ENCODE measurements around the gene APP.

The APP gene

GRCh38 chr21:26126168-26126553 lies 44.4 kb downstream of the APP start:
- no peak for DNase-seq

DNA sequence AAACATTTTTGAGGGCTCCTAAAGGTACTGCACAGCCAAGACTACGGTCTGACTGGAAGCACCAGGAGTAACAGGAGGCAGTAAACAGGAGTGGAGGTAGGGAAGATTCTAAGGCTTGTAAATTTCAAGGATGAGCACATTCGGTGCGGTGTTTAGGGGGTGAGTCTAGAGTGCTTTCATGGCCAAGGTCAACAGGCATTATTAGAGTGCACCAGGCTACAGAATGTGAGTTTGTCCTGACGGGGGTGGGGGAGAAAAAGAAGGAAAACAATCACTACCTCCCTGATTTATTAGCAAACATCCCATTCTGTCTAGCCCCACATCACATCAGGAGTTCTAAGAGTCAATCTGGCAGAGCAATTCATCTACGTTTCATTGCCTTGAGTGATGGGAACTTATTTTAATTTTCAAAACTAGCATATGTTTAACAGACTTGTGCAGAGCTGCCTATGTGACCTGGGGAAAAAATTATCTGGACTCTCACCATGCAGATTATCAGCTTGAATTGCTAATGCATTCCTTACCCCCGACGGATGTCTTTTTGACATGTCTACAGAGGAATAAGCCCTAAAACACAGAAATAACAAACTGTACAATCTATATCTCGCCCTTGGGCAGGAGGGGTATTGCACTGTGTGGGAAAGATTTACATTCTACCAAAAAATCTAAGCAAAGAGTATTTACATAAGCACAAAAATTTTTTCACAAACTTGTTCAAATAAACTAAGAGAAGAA lies 45.0 kb downstream of the APP start:
- DNase-seq: no peak

GRCh38 chr21:26124896-26125295 lies 45.7 kb downstream of the APP start:
- no peak for DNase-seq

DNA sequence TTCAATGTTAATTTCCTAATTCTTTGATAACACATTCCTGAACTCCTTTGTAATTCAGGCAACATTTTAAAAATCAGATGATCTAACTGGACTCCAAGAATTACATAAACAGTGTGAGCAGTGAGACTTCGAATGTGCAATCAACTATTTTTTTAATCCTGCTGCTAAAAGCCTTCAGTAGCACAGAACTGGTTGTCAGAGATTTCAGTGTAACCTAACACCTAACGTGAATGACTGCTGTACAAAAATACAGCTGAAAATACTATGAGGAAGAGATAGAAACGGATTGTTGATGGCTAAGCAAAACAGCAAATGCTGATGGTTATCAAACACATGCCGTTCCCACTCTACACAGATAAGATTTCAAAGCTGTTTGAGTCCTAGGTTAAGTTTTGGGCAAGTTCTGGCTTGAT lies 46.1 kb downstream of the APP start:
- no peak for DNase-seq

DNA sequence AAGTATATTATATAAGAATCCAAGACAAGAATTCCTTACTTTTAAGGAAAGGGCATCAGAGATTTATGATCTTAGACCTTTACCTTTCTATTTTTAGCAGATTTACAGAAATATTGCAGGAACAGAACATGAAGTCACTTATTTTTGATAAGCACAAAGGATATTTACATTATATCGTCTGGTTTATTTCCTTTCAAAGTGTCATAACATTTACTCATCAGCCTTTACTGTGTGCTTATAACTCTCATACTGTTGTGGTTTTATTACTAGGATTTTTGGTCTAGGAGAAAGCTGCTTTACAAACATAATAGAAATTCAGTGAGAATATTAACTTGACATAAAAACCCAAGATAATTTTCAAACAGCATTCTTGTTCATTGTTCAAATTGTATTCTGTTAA lies 47.6 kb downstream of the APP start:
- DNase-seq: no peak

- DNase-seq: peak; percentile 67
Measured at GRCh38 chr21:26120828-26121227, 49.7 kb downstream of the APP start.

GRCh38 chr21:26119906-26120305 lies 50.7 kb downstream of the APP start:
- DNase-seq: no peak

DNA sequence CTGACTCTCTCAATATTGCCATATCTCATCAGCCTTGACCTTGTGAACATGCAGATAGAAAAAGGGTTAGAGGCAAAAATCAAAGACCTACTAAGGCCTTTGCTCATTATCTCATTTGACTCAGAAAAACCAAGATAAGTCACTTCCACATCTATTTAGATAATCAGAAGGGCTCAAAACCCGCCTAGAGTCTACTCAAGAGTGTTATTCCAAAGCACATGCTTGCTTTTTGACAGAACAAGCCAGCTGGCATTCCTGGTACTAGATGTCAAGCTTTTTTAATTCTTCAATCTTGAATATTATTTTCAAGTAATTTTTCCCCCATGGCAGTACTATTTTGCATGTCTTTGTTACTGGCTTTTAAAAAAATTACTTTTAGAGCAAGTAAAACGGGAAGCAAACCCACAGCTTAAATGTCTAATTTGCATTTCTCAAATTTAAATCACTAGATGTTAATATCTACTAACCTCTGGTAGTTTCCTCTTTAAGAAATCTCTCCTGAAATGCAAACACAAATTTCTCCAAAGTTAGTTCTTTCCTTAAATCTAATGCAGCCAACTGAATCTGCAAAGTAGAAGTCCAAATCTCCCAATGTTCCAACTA lies 51.5 kb downstream of the APP start:
- DNase-seq: no peak

DNA sequence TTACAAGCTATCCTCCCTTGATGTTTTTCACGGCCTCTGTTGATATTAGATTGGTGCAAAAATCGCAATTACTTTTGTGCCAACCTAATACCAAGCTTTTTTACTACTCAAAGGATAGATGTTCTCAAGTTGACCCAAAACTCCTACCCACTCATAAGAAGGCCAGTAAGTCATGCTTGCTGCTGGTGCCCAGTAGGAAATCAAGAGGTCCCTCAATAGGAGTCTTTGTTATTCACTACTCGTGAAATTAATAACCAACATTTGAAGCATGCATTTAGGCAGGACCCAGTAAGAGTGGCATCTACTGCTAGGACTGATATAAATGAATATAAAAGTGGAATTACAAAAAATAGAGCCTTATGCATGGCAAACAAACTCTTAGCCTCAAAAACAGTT lies 52.6 kb downstream of the APP start:
- DNase-seq: no peak

GRCh38 chr21:26117324-26117971 lies 53.1 kb downstream of the APP start:
- DNase-seq: no peak

- peak; percentile 84 for DNase-seq
Measured at GRCh38 chr21:26116456-26117011, 54.0 kb downstream of the APP start.

DNA sequence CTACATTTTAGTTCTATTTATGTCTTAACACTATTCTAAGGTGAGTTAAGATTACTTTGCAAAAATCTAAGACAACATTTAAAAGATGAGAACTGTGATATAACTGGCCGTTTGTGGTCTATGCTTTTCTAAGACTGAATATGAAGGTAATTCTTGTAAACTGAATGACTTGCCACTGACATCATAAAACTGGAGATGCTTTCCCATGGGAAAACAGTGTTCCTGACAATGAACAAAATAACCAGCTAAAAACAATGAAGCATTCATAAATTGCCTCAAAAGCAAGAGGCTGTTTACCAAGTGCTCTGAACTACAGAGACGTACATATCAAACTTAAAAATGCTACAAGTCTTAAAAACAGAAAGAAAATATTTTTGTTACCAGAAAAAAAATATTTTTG lies 54.7 kb downstream of the APP start:
- peak; percentile 39 for DNase-seq

DNA sequence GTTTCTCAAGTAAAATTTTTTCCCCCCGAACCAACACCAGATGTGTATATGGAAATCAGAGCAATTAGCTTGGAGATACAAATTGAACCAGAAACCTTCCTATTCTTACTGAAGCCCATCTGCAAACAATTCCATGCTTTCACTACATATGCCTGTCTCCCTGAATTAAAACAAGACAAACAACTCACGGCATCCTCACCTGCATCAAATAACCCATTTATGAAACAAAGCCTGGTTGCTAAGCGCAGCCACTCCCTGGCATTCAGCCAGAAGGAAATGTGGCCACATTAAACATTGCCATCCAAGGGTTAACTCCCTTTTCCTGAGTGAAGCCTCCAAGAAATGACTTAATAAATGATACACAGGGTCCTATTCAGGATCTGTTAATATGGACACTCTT lies 55.3 kb downstream of the APP start:
- no peak for DNase-seq

GRCh38 chr21:26112975-26113374 lies 57.6 kb downstream of the APP start:
- no peak for DNase-seq

DNA sequence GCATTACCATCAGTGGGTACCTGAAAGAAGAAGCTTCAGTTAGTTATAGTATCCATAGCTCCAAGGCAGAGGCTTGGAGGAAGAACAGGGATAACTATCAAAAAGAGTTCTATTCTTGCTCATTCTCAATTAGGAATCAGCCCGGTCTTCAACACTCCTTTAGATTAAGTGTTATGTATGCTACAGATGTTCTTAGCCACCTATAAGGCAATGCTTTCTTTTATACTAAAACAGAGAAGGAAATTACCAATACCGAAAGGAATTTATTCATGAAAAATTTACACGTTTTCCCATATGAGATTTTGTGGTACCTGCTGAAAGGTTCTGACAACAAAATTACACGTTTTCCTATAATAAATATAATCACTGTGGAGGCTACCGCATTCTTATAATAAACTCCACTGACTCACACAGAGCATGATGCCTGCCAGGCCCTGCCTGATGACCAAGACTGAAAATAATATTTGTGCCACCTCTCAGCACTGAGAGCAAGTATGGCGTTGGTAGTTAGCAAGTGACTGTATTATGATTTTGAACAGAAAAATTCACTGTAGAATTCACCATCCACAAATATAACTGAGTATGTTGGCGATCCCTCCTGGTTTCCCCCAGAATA lies 58.3 kb downstream of the APP start:
- no peak for DNase-seq

DNA sequence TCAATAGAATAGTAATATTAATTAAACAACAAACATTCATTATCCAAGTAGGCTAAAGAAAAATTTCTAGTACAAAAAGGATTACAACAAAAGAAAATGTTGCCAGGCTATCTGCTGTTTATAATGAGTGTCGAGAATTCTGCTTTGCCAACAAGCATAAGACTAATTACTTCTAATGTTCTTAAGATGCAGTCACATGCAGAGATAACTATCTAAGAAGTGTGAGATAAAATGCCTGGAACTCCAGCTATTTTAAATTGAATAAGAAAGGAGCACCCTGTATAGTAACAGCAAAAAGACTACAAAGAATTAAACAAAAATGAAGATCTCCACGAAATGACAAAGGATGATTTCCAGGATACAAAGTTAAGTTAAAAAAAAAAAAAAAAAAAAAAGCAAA lies 59.9 kb downstream of the APP start:
- DNase-seq: no peak

DNA sequence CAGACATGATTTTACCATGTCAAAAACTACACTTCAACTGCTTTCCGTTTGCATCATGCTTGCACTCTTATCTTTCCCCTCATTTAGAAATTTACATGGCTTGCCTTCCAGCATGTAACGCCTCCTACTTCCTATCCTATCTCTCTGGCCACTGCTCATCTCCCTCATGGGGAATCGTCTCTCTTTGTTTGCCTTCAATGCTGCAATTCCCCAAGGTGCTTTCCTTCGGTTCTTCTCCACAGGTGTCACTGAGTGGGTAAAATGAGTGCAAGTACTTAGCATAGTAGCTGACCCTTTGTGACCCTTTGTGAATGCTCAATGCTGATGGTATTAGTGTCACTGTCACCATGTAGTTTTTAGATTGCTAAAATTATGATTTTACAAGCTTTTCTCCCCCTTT lies 63.1 kb downstream of the APP start:
- no peak for DNase-seq

GRCh38 chr21:26106562-26106961 lies 64.0 kb downstream of the APP start:
- DNase-seq: no peak

DNA sequence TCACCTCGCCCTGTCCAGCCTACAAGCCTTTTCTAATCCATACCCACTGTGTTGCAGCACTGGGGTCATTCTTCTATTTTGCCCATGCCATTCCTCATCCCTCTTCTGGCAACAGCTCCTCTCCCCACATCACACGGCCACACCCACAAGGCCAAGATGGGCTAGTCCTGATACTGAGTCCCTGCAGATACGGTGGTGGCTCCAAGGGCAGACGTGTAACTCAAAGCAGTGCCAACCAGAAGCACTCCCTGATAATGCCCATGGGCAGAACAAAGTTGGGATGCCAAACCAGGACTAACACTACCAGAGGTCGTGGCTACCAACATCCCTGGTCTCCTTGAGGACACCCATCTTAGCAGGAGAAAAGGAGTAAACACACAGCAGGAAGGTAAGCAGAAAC lies 64.8 kb downstream of the APP start:
- no peak for DNase-seq

DNA sequence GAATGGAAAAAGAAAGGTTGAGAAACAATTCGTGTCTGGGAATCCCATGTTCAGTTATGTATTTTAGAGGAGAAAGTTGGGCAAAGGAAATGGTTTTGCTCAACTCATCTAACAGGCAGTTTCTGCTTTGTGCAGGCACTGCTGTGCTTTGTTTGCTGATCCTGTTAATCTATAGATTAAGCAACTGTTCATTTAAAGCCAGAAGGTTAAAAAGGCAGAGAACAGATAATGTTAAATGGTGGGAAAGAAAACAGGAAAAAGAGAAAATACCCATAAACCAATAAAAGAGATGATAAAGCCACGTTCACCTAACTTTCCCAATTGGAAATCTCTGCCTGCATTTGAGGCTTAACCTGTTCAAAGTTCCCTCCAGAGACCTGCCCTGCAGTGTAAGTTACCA lies 70.0 kb downstream of the APP start:
- no peak for DNase-seq

DNA sequence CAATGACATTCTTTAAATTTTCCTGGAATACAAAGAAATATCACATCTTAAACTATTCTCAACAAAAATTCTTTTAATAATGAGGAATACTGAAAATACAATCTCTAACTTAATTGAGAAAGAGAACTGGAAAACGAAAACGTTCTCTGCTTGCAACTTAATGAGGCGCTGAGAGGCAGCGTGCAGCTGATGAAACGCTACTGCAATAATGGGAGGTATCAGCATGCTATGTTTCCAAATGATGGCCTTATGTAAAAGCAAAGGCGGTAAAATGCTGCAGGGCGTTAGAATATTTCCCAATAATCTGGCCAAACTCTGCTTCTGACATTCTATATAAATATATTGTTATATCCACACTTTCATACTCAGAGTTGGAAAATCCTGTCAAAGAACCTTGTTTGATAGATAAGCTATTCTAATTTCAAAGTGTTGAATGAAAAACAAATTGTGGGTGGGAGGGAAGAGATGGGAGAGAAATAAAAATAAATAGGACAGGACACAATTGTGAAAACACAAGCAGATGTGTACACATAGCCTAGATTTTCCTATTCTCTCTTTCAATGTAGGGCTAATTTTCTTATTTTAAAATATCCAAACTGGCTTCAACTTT lies 70.9 kb downstream of the APP start:
- peak; percentile 84 for DNase-seq

GRCh38 chr21:26098772-26099397 lies 71.7 kb downstream of the APP start:
- peak; percentile 58 for DNase-seq

GRCh38 chr21:26097475-26097874 lies 73.1 kb downstream of the APP start:
- no peak for DNase-seq

Measured in fibroblast of skin of abdomen (primary cell).